HepG2 (cell line): ENCODE measurements around the gene PYCR2. TPM values are rescaled to one million over a fixed set of nuclear protein-coding genes. Genes with fewer than 3 reads are reported as not detected.

Experiments
- ATAC-seq: fragments of 200-7000 bp; cut with Tn5 transposase; 3 replicates; pipeline ENCODE4 v1.9.1; 2020; ENCODE audit warnings: mild to moderate bottlenecking, moderate library complexity
- BruUV-seq: library from RNA; stranded (reverse); fragments of 400-500 nt; replicated peaks from 2 replicates; lab custom pipeline; 2021; lab: Mats Ljungman, UMichigan
- CTCF ChIA-PET: fragments of 300-600 bp; formaldehyde crosslinking; extraction: SDS; loops from one replicate; lab custom pipeline; 2021; ENCODE audit warnings: low total read pairs, inconsistent platforms, low intra/inter-chr PET ratio; lab: Yijun Ruan, JAX
- POLR2A ChIA-PET: fragments of 350-600 bp; sonication (Branson Sonifier 250); formaldehyde crosslinking; loops from one replicate; lab custom pipeline; 2020; ENCODE audit warnings: antibody characterized with exemption, inconsistent platforms; lab: Yijun Ruan, JAX
- DNase-seq: peaks from one replicate; pipeline ENCODE4 v3.0.0-alpha.2; 2015; ENCODE audit warnings: low spot score
- FAIRE-seq: peaks from 3 replicates; lab custom pipeline; 2011; peaks lifted over from hg19 to GRCh38; lab: Jason Lieb, UNC
- H2AFZ ChIP-seq: one replicate; pipeline ENCODE4 v1.6.1; 2011; ENCODE audit warnings: low read length, inconsistent platforms
- H3K27ac ChIP-seq: fragments of 300-600 bp; 3 replicates; pipeline ENCODE4 v1.8.0; 2011; ENCODE audit warnings: mixed run types, mild to moderate bottlenecking, mixed read lengths, low read length, inconsistent platforms; ENCODE audit not compliant: insufficient read depth; ENCODE audit errors: extremely low read length
- H3K27me3 ChIP-seq, 2 experiments: fragments of 200-600 bp in 1 of 2; 2 replicates in 1 of 2; 3 replicates in 1 of 2; pipeline versions ENCODE4 v1.6.0 to v1.8.0; 2011; ENCODE audit warnings: low read length in 2 of 2, mild to moderate bottlenecking in 2 of 2, moderate library complexity in 2 of 2, inconsistent platforms in 1 of 2; ENCODE audit not compliant: insufficient read depth in 2 of 2, control insufficient read depth in 1 of 2
- H3K36me3 ChIP-seq, 2 experiments: fragments of 200-600 bp in 1 of 2; replicated peaks in 1 of 2; 2 replicates in 1 of 2; 3 replicates in 1 of 2; pipeline versions ENCODE4 v1.5.1 to v1.8.0; 2011; ENCODE audit warnings: low read length in 2 of 2, inconsistent platforms in 1 of 2; ENCODE audit not compliant: insufficient read depth in 2 of 2, control insufficient read depth in 1 of 2
- H3K4me1 ChIP-seq: 2 replicates; pipeline ENCODE4 v1.5.1; 2012; ENCODE audit warnings: low read length, inconsistent platforms; ENCODE audit not compliant: insufficient read depth
- H3K4me2 ChIP-seq: 2 replicates; pipeline ENCODE4 v1.6.0; 2011; ENCODE audit warnings: low read depth, low read length, inconsistent platforms
- H3K4me3 ChIP-seq, 3 experiments: fragments of 200-600 bp in 1 of 3; sonication (generic), shearing (Covaris generic) in 1 of 3; replicated peaks in 1 of 3; 2 replicates each; pipeline ENCODE4 v1.5.1; 2011 to 2016; ENCODE audit warnings: low read length in 3 of 3, inconsistent platforms in 2 of 3, low read depth in 2 of 3, mild to moderate bottlenecking in 2 of 3, control low read depth in 1 of 3, mixed read lengths in 1 of 3; ENCODE audit not compliant: insufficient read depth in 1 of 3
- H3K79me2 ChIP-seq: one replicate; pipeline ENCODE4 v1.6.1; 2011; ENCODE audit warnings: low read length, inconsistent platforms; ENCODE audit not compliant: insufficient read depth
- H3K9ac ChIP-seq: 2 replicates; pipeline ENCODE4 v1.6.0; 2011; ENCODE audit warnings: mild to moderate bottlenecking, low read depth, low read length, inconsistent platforms; ENCODE audit not compliant: insufficient read depth
- H3K9me3 ChIP-seq: 2 replicates; pipeline ENCODE4 v1.5.1; 2012; ENCODE audit warnings: mild to moderate bottlenecking, low read length
- H4K20me1 ChIP-seq: 2 replicates; pipeline ENCODE4 v1.6.0; 2011; ENCODE audit warnings: inconsistent platforms, mild to moderate bottlenecking, low read length, moderate library complexity; ENCODE audit not compliant: insufficient read depth
- ARID5B ChIP-seq: IDR thresholded peaks from 2 replicates; pipeline ENCODE4 v1.4.0; 2020; ENCODE audit warnings: mild to moderate bottlenecking, missing genetic modification reagents
- FOSL2 ChIP-seq: sonication (generic); formaldehyde crosslinking; IDR thresholded peaks from 2 replicates; pipeline ENCODE4 v1.4.0; 2020; ENCODE audit warnings: missing genetic modification reagents
- GTF2F1 ChIP-seq: fragments of 150-350 bp; IDR thresholded peaks from 2 replicates; pipeline ENCODE4 v1.6.1; 2014; ENCODE audit warnings: low read length
- KIAA2018 ChIP-seq: sonication (generic); formaldehyde crosslinking; IDR thresholded peaks from 2 replicates; pipeline ENCODE4 v1.5.0; 2020; ENCODE audit warnings: mild to moderate bottlenecking, missing genetic modification reagents, borderline replicate concordance
- SOX13 ChIP-seq, 3 experiments: fragments of 450-650 bp in 1 of 3; sonication (generic) in 1 of 3; formaldehyde crosslinking in 1 of 3; IDR thresholded peaks in 2 of 3; conservative IDR thresholded peaks in 1 of 3; 2 replicates each; pipeline versions ENCODE4 v1.5.0 to v1.6.1; 2016 to 2020; ENCODE audit warnings: antibody characterized with exemption in 1 of 3, mild to moderate bottlenecking in 1 of 3, missing compliant biosample characterization in 1 of 3, missing genetic modification reagents in 1 of 3, moderate library complexity in 1 of 3
- TBX2 ChIP-seq: sonication (generic); formaldehyde crosslinking; IDR thresholded peaks from 2 replicates; pipeline ENCODE4 v1.5.0; 2020; ENCODE audit warnings: missing genetic modification reagents, mild to moderate bottlenecking, borderline replicate concordance
- ZNF414 ChIP-seq: sonication (generic); formaldehyde crosslinking; IDR thresholded peaks from 2 replicates; pipeline ENCODE4 v1.5.0; 2020; ENCODE audit warnings: missing genetic modification reagents
- WGBS: methylation state at CpG from one replicate; pipeline ENCODE4 v1.1.6; 2017; ENCODE audit warnings: low lambda C conversion rate; 5-methylcytosine and 5-hydroxymethylcytosine counted together
- in situ Hi-C: cut with HindIII; loops from 2 replicates; pipeline ENCODE4 v1.10.0; 2017; ENCODE audit warnings: low pct_unique_long_range_greater_than_20kb; ENCODE audit not compliant: extremely low pct_ligation_motif_present
- intact Hi-C: fragments of 100-400 bp; cut with micrococcal nuclease; formaldehyde crosslinking; loops from one replicate; pipeline ENCODE4 v1.10.0; 2022; ENCODE audit not compliant: unreplicated experiment
- polyA plus RNA-seq, 8 experiments: library from polyadenylated mRNA; depleted of rRNA in 3 of 8; stranded (reverse) in 7 of 8; unstranded in 1 of 8; fragments of >200 nt; fragmentation: Illumina TruSeq in 4 of 8; extraction: Trizol in 4 of 8; gene quantifications; 2 replicates each; pipeline versions ENCODE4 v1.2.1 to v1.2.3, GENCODE V29; 2011 to 2016; ENCODE audit warnings: low read depth in 4 of 8, missing spikeins in 1 of 8, mixed read lengths in 1 of 8; ENCODE audit not compliant: insufficient read depth in 1 of 8
- total RNA-seq, 5 experiments: library from RNA; depleted of rRNA; stranded (reverse); fragments of >200 nt; fragmentation: Illumina TruSeq; extraction: Trizol; gene quantifications; 2 replicates each; pipeline ENCODE4 v1.2.3, GENCODE V29; 2016; ENCODE audit warnings: low read depth in 1 of 5

PYCR2 gene
- total and polyA plus RNA-seq, 2 of the 13 experiments (the other 11 are each of a cell fraction or from before 2014, with no cell fraction given) = 47.2 to 47.8 TPM

- POLR2A ChIA-PET = interaction anchor here (2.2 kb wide), 1 partner anchor 11 kb away, joined by 12 read pairs; the partner anchor contains the start of gene TMEM63A
- DNase-seq (no peak), ATAC-seq (no peak), FAIRE-seq (no peak)
- no TSS peak for BruUV-seq
- no peak overlapping the region for H3K4me2 ChIP-seq
- peaks cover 8% of the 10 kb centered on the region; the same call in 1 of the 2 replicates for H3K4me1 ChIP-seq
- CTCF ChIA-PET = no interaction called here
- in situ Hi-C loops (no loop called here), intact Hi-C loops (no loop called here)
- no peaks in the 10 kb centered on the region for H3K27me3 ChIP-seq
- no peak overlapping the region for H3K27ac ChIP-seq
- no peak overlapping the region for H2AFZ ChIP-seq
- no peaks in the 10 kb centered on the region for H3K79me2 ChIP-seq
- WGBS = 92% methylated on average over 10 of the region's 11 CpGs
- H4K20me1 ChIP-seq = no peaks in the 10 kb centered on the region
- no peak overlapping the region for H3K4me3 ChIP-seq
- peaks cover 18 to 73% of the 10 kb centered on the region in 2 experiments for H3K36me3 ChIP-seq
- H3K9ac ChIP-seq = no peak overlapping the region
- H3K9me3 ChIP-seq = no peaks in the 10 kb centered on the region
- TF ChIP-seq SOX13 (IDR thresholded peaks at IDR 0.05) = no peak
- 0 out of 4 replicates have a peak, but pooled peaks of 1 of the 2 experiments have one; percentile 7 for TF ChIP-seq SOX13 (CRISPR knock-in tag; conservative IDR thresholded peaks at IDR 0.05 in 1 of 2, IDR thresholded peaks at IDR 0.05 in 1 of 2)
- 0 out of 2 replicates have a peak, but pooled peaks have one; percentile 22 for TF ChIP-seq FOSL2
- no peak for TF ChIP-seq ARID5B (CRISPR knock-in tag)
- no peak for TF ChIP-seq ZNF414 (CRISPR knock-in tag)
- TF ChIP-seq KIAA2018 (CRISPR knock-in tag) = no peak
- no peak for TF ChIP-seq GTF2F1
- 0 out of 2 replicates have a peak, but pooled peaks have one; percentile 18 for TF ChIP-seq TBX2
Measured at GRCh38 chr1:225871359-225872074, 52.5 kb downstream of the PYCR2 start.
